GM10266 (cell line): ENCODE measurements around the gene NTRK3.

Source experiments
- DNase-seq: peaks from one replicate; pipeline ENCODE4 v3.0.0; 2012; ENCODE audit errors: extremely low spot score
- CTCF ChIP-seq: IDR thresholded peaks from 2 replicates; pipeline ENCODE4 v1.5.1; 2012; ENCODE audit warnings: mild to moderate bottlenecking, low read depth; ENCODE audit not compliant: control insufficient read depth, insufficient read depth; ENCODE audit errors: missing control alignments

Gene NTRK3

GRCh38 chr15:88002706-88003105, 253.8 kb downstream of the NTRK3 start:
- TF ChIP-seq CTCF = no peak
- no peak for DNase-seq

- no peak for DNase-seq
- TF ChIP-seq CTCF = no peak
Measured at GRCh38 chr15:87998630-87999029, 257.9 kb downstream of the NTRK3 start.

GRCh38 chr15:87986776-87987175, 269.8 kb downstream of the NTRK3 start:
- no peak for DNase-seq
- no peak for TF ChIP-seq CTCF

GRCh38 chr15:87985451-87985850, 271.1 kb downstream of the NTRK3 start:
- DNase-seq = no peak
- TF ChIP-seq CTCF = no peak

- DNase-seq = no peak
- no peak for TF ChIP-seq CTCF
Measured at GRCh38 chr15:87981969-87982368, 274.6 kb downstream of the NTRK3 start.

- no peak for DNase-seq
- no peak for TF ChIP-seq CTCF
Measured at GRCh38 chr15:87977907-87978306, 278.6 kb downstream of the NTRK3 start.

- TF ChIP-seq CTCF = no peak
Measured at GRCh38 chr15:87976552-87976951, 280.0 kb downstream of the NTRK3 start.

More at GRCh38 chr15:87976552-87976951, 280.0 kb downstream of the NTRK3 start:
- DNase-seq = no peak
